DND-41 (cell line): ENCODE results near the gene FAM168B.

Experiments used
- CTCF ChIP-seq: IDR thresholded peaks from 2 replicates; pipeline ENCODE4 v1.5.1; 2012; ENCODE audit warnings: borderline replicate concordance, low read length, moderate library complexity, mild to moderate bottlenecking; ENCODE audit not compliant: poor library complexity, severe bottlenecking; ENCODE audit errors: extremely low read depth
- EZH2 ChIP-seq: IDR thresholded peaks from 3 replicates; pipeline ENCODE4 v1.6.1; 2012; ENCODE audit warnings: borderline replicate concordance, low read depth, mild to moderate bottlenecking, moderate library complexity, low read length, inconsistent platforms; ENCODE audit not compliant: severe bottlenecking

DNA sequence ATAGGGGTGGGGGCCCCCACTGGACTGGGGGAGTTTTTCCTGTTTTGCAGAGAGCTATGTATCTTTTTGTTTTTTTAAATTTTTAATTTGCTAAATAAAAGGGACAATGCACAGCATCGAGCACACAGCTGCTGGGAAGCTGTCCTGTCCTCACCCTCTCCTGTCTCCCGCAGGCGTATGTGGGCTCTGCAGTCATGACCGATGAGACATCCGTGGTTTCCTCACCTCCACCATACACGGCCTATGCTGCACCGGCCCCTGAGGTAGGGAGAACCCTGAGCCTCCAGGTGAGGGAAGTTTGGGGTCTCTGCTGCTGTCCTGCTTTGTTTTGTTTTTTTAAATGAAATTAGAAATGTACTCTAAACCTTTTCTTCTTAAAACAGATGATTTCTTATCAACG, 39.5 kb upstream of the FAM168B start:
- TF ChIP-seq EZH2 (no peak), CTCF (no peak)
